ENCODE data around the gene TULP4.

GRCh38 chr6:158374020-158374419, 61.8 kb downstream of the TULP4 start:
- no peak for TF ChIP-seq SUZ12 (IDR thresholded peaks at IDR 0.05; ENCODE audit: extremely low read depth, insufficient read depth, insufficient read length)
- TF ChIP-seq ZNF274 (IDR thresholded peaks at IDR 0.05; ENCODE audit: low read depth, low read length) = no peak
- TF ChIP-seq YY1 (IDR thresholded peaks at IDR 0.05; ENCODE audit: insufficient read depth, insufficient read length) = no peak

Measured in NT2/D1 (cell line).